ENCODE measurements around the gene ADNP. TPM values are rescaled to one million over a fixed set of nuclear protein-coding genes. Genes with fewer than 3 reads are reported as not detected.

ADNP gene
- total RNA-seq, 2 experiments from 2014 or later: 70.7 to 90.4 TPM

DNA sequence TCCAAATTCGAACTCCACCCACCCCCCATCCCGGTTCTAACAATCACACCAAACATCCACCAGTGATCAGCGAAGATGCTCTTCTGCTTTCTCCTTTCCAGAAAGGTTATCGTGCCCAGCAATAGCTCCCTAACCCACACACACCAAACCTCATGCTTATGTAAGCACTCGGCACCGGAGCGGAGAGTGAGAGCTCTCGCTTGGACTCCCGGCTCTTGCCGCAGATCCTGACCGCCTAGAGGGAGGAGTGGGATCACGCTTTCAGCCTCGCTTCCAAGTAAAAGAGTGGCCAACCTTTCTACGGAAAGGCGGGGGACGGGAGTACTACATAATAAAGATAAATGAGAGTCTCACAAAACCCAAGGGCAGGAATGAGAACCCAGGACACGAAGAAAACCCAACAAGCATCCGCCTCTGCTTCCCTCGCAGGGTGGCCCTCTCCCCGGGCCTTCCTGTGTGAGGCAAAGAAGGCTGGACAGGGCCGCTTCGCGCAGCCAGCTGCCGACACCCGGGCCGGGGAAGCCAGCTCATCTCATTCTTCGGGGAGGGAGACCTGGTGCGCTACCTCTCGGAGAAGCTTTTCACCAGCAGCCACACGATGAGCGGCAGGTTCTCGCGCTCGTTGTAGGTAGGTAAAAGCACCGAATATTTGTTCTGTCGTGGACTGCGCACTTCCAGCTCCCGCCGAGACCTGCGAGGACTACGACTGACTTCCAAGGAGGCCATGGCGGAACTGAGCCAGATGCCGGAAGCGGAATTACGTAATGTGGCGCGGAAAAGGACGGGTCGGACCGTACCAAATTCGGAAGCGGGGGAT lies 26.8 kb upstream of the ADNP start, which contains the start of gene DPM1:
TSS of gene DPM1 (minus strand) at position 735 of the 817 bp plus-strand sequence. CDS start at position 726, 9 bp downstream.
- no peaks in the 10 kb centered on the region for H3K9me3 Mint-ChIP-seq
- ChIA-PET POLR2A (interaction anchor here (0.6 to 1.4 kb wide), 3 partner anchors 26 to 569 kb away, joined by 3 to 5 read pairs (median 3); partner anchors contain the start of gene ADNP), CTCF (interaction anchor here (0.9 to 2.6 kb wide), 9 partner anchors 12 to 168 kb away, joined by 3 to 25 read pairs (median 5); partner anchors contain the start of genes ADNP and BCAS4)
- H3K4me3 Mint-ChIP-seq: peak within 1 kb of the TSS; percentile 87
- H3K27me3 Mint-ChIP-seq: no peaks in the 10 kb centered on the region
- H3K27ac Mint-ChIP-seq: peak within 1 kb of the TSS; percentile 96
- peak; percentile 92 for DNase-seq
- peaks cover 15% of the 10 kb centered on the region for H3K36me3 Mint-ChIP-seq (ENCODE audit: low read depth)
- H3K4me1 Mint-ChIP-seq: peaks cover 51% of the 10 kb centered on the region

DNA sequence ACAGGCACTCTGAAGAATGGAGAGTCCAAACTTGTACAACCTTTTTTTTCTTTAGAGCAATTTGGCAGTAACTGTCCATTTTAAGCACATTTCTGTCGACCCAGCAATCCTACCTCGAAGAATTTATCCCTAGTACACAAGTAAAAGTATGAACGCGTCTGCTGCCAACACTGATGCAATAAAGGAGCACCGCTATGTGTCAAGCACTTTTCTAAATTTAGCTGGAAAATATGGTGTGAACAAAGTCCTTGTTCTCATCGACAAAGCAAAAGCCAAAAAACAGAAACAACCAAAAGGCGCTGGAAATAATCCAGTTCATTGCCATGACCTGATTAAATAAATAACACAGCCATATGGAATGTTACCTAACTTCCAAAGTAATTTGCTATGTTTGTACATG lies 26.0 kb upstream of the ADNP start:
- Mint-ChIP-seq H3K4me3 (peak overlapping the region; percentile 87), H3K9me3 (no peaks in the 10 kb centered on the region), H3K36me3 (ENCODE audit: low read depth) (peaks cover 18% of the 10 kb centered on the region), H3K27ac (peak overlapping the region; percentile 96), H3K27me3 (no peaks in the 10 kb centered on the region), H3K4me1 (peaks cover 52% of the 10 kb centered on the region)
- POLR2A ChIA-PET: interaction anchor here (0.9 kb wide), 1 partner anchor 26 kb away, joined by 3 read pairs; the partner anchor contains the start of gene ADNP
- no peak for DNase-seq
- CTCF ChIA-PET: interaction anchor here (1.3 to 2.6 kb wide), 4 partner anchors 11 to 163 kb away, joined by 5 to 25 read pairs (median 10); partner anchors contain the start of genes ADNP and BCAS4

DNA sequence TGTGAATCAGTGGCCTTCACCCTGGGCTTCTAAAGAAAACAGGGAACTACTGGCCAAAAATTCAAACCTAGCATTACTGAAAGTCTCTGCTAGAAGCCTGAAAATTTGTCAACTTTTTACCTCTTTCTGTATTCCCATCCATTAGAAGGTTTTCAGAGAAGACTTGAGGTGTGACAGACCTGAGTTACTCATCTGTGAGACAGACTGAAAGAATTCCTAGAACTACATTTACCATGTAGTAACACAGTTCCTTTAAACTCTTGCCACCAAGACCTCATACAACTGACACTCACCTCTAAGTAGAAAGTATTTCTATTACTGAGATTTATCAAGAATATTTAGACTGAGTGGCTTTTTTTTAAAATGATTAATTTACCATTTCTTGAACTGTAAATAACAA lies 22.6 kb upstream of the ADNP start:
- H3K27ac Mint-ChIP-seq: no peak overlapping the region
- no peak for DNase-seq
- H3K9me3 Mint-ChIP-seq: no peaks in the 10 kb centered on the region
- no peaks in the 10 kb centered on the region for H3K27me3 Mint-ChIP-seq
- ChIA-PET CTCF (interaction anchor here (1.1 kb wide), 1 partner anchor 22 kb away, joined by 3 read pairs; the partner anchor contains the start of gene ADNP), POLR2A (no interaction called here)
- peaks cover 31% of the 10 kb centered on the region for H3K36me3 Mint-ChIP-seq (ENCODE audit: low read depth)
- peaks cover 33% of the 10 kb centered on the region for H3K4me1 Mint-ChIP-seq
- H3K4me3 Mint-ChIP-seq: no peak overlapping the region

DNA sequence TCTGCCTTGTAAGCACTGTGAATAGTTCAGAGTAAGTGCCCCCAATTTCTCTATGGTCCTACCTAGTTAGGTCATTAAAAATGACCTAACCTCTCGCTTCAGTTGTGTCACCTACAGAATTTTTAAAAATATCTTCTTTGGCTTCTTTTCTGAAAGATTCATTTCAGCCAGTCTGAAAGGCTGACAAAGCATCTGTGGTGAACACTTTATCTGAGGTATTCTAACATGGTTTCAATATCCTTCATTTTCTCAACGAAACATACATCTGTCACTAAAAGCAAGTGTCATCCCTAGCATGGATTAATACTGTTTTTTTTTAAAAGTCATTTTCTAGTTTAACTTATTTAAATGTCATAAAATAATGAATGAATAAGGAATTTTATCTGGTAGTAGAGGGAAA lies 22.0 kb upstream of the ADNP start:
- CTCF ChIA-PET: no interaction called here
- POLR2A ChIA-PET: no interaction called here
- Mint-ChIP-seq H3K4me3 (no peak overlapping the region), H3K27me3 (no peaks in the 10 kb centered on the region), H3K4me1 (peaks cover 31% of the 10 kb centered on the region), H3K27ac (no peak overlapping the region), H3K9me3 (no peaks in the 10 kb centered on the region), H3K36me3 (ENCODE audit: low read depth) (peaks cover 32% of the 10 kb centered on the region)
- no peak for DNase-seq

DNA sequence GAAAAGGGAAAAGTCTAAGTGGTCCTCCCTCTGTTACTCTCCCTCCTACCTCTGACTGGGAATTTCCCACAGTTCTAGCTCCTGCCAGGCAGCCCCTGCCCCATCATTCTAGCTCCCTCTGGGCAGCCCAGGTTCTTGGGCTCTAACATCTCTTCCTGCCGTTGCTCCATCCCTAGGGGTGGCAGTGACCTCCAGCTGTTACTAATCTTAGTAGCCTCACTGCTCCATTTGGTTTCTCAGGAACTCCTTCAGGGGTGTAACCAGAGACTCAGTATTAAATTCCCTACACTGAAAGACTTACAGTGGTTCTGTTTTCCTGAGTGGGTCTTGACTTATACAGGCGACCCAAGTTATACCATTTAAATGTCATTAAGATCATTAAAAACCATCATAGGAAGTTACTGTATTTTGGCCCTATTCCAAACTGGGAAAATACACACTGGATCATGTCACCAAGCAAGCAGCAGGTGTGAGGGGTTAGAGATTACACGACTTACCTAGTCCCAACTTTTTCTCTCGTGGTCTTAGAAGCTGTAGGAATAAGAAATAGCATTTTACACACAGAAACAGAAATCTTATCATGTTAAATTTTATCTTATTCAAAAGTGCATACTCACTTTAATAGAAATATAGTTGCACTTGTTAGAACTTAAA lies 17.0 kb upstream of the ADNP start:
- ChIA-PET CTCF (interaction anchor here (0.6 to 2.1 kb wide), 5 partner anchors 12 to 645 kb away, joined by 3 to 14 read pairs (median 5); partner anchors contain the start of genes ADNP and BCAS4), POLR2A (no interaction called here)

DNA sequence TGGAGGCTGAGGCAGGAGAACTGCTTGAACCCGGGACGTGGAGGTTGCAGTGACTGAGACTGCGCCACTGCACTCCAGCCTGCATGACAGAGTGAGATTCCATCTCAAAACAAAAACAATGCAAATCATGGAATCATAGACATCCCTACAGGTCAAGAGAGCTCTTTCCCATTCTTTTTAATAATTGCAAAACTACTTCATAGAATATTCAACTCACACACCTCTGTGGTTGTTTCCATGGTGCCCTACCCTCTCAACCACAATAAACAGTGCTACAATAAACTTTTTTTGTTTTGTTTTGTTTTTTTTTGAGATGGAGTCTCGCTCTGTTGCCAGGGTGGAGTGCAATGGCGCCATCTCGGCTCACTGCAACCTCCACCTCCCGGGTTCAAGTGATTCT lies 11.8 kb upstream of the ADNP start:
- no peaks in the 10 kb centered on the region for H3K9me3 Mint-ChIP-seq
- CTCF ChIA-PET: interaction anchor here (0.7 to 1.5 kb wide), 4 partner anchors 9 to 148 kb away, joined by 3 to 4 read pairs (median 4); partner anchors contain the start of genes BCAS4, DPM1 and MOCS3
- H3K36me3 Mint-ChIP-seq (ENCODE audit: low read depth): peaks cover 32% of the 10 kb centered on the region
- peak overlapping the region; percentile 19 for H3K27ac Mint-ChIP-seq
- POLR2A ChIA-PET: no interaction called here
- no peak overlapping the region for H3K4me3 Mint-ChIP-seq
- no peak for DNase-seq
- H3K27me3 Mint-ChIP-seq: no peaks in the 10 kb centered on the region
- H3K4me1 Mint-ChIP-seq: peaks cover 2% of the 10 kb centered on the region

More for the DNA sequence above, 17.0 kb upstream of the ADNP start:
- H3K9me3 Mint-ChIP-seq: no peaks in the 10 kb centered on the region
- H3K4me3 Mint-ChIP-seq: no peak overlapping the region
- H3K36me3 Mint-ChIP-seq (ENCODE audit: low read depth): peaks cover 34% of the 10 kb centered on the region
- no peak for DNase-seq
- H3K27ac Mint-ChIP-seq: no peak overlapping the region
- no peaks in the 10 kb centered on the region for H3K27me3 Mint-ChIP-seq
- H3K4me1 Mint-ChIP-seq: peaks cover 4% of the 10 kb centered on the region

DNA sequence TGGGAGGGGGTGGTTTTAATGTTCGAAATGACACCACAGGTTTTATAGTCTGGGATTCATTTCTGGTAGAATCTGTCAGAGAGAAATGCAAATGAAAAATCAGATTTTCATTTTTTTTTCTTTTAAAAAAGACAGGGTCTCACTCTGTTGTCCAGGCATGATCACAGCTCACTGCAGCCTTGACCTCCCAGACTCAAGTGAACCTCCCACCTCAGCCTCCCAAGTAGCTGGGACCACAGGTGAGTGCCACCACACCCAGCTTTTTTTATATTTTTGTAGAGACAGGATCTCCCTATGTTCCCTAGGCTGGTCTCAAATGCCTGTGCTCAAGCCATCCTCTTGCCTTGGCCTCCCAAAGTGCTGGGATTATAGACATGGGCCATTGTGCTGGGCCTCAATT lies 2.4 kb upstream of the ADNP start:
- Mint-ChIP-seq H3K4me1 (peaks cover 21% of the 10 kb centered on the region), H3K36me3 (ENCODE audit: low read depth) (peaks cover 51% of the 10 kb centered on the region), H3K9me3 (no peaks in the 10 kb centered on the region), H3K4me3 (no peak overlapping the region), H3K27me3 (no peaks in the 10 kb centered on the region), H3K27ac (no peak overlapping the region)
- DNase-seq: no peak
- ChIA-PET CTCF (interaction anchor here (0.7 to 1.5 kb wide), 2 partner anchors 10 to 49 kb away, joined by 3 to 4 read pairs; no protein-coding TSS in a partner anchor), POLR2A (no interaction called here)

DNA sequence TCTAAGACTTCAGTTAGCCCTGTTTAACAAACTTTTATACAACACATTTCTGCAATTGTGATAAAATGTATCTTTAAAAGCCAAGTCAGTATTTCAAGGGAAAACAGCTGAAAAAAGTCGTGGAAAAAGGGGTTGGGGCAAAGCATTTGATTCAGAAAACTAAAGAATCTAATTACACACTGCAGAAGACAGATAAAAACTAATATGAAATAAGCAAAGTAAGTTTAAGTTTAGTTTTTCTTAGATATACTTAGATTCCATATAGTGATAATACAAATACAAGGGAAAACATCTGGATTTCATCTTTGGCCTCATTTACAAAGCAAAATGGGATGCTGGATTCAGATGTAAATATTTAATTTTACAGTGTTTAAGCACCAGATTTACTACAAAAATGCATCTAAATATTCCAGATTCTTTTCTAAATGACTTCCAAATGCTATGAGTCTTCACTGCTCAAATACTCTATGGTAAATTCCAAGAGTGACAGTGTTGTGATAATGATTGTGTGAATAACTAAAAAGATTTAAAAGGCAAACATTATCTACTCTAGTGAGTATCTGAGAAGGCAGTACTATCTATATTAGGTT lies 1.5 kb upstream of the ADNP start:
- Mint-ChIP-seq H3K27ac (peak overlapping the region; percentile 97), H3K4me3 (peak overlapping the region; percentile 80), H3K27me3 (no peaks in the 10 kb centered on the region), H3K36me3 (ENCODE audit: low read depth) (peaks cover 55% of the 10 kb centered on the region), H3K9me3 (no peaks in the 10 kb centered on the region), H3K4me1 (peaks cover 28% of the 10 kb centered on the region)
- DNase-seq: no peak
- POLR2A ChIA-PET: no interaction called here
- CTCF ChIA-PET: interaction anchor here (0.9 to 5.5 kb wide), 4 partner anchors 13 to 49 kb away, joined by 3 to 49 read pairs (median 4); no protein-coding TSS in a partner anchor

DNA sequence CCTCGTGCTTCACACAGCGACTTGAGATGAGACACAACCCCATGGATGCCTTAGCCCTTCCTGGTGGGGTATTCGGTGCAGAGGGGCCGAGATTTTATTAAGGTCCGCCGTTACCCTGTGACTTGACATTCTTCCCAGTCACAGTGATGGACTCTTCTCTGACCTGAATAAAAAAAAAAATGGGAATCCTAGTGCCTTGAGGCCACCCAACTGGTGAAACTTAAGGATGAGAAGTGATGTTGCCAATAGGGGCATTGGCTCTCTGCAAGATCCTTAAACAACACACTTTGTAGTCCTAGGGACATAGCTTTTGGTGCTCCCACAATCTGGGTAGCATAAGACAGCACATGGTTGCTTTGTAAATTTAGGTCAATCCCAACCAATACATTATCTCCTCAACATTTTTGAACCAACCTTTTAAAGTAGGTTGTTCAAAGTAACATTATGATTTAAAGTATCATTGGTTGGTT lies 814 bp upstream of the ADNP start:
- peak overlapping the region; percentile 80 for H3K4me3 Mint-ChIP-seq
- no peak for DNase-seq
- H3K4me1 Mint-ChIP-seq: peaks cover 35% of the 10 kb centered on the region
- CTCF ChIA-PET: interaction anchor here (0.7 to 5.5 kb wide), 15 partner anchors 12 to 144 kb away, joined by 3 to 49 read pairs (median 4); partner anchors contain the start of genes BCAS4, DPM1 and MOCS3
- H3K9me3 Mint-ChIP-seq: no peaks in the 10 kb centered on the region
- POLR2A ChIA-PET: interaction anchor here (1.0 to 1.1 kb wide), 2 partner anchors 26 to 138 kb away, joined by 3 to 8 read pairs; partner anchors contain the start of gene BCAS4
- H3K27me3 Mint-ChIP-seq: no peaks in the 10 kb centered on the region
- H3K36me3 Mint-ChIP-seq (ENCODE audit: low read depth): peaks cover 63% of the 10 kb centered on the region
- peak overlapping the region; percentile 97 for H3K27ac Mint-ChIP-seq

DNA sequence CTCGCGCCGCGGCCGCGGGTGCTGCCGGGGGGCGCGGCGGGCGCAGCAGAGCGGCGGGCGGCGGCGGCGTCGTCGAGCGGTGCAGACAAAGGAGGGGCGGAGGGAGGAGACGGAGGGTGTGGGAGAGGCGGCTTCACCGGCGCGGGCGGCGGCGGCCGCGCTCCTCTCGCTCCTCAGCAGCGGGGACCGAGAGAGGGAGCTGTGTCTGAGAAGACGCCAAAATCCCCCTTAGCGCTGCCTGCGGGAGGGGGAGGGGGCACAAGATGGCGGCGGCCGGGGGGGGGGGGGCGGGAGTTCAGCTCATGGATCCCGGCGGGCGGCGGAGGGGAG lies 296 bp downstream of the ADNP start:
- no peaks in the 10 kb centered on the region for H3K9me3 Mint-ChIP-seq
- POLR2A ChIA-PET: interaction anchor here (0.6 to 1.1 kb wide), 2 partner anchors 137 to 290 kb away, joined by 3 to 8 read pairs; partner anchors contain the start of gene BCAS4
- DNase-seq: no peak
- CTCF ChIA-PET: interaction anchor here (1.0 to 5.5 kb wide), 16 partner anchors 11 to 143 kb away, joined by 3 to 49 read pairs (median 5); partner anchors contain the start of genes BCAS4, DPM1 and MOCS3
- peaks cover 65% of the 10 kb centered on the region for H3K36me3 Mint-ChIP-seq (ENCODE audit: low read depth)
- H3K27ac Mint-ChIP-seq: peak overlapping the region; percentile 97
- peaks cover 41% of the 10 kb centered on the region for H3K4me1 Mint-ChIP-seq
- H3K27me3 Mint-ChIP-seq: no peaks in the 10 kb centered on the region
- peak overlapping the region; percentile 80 for H3K4me3 Mint-ChIP-seq

DNA sequence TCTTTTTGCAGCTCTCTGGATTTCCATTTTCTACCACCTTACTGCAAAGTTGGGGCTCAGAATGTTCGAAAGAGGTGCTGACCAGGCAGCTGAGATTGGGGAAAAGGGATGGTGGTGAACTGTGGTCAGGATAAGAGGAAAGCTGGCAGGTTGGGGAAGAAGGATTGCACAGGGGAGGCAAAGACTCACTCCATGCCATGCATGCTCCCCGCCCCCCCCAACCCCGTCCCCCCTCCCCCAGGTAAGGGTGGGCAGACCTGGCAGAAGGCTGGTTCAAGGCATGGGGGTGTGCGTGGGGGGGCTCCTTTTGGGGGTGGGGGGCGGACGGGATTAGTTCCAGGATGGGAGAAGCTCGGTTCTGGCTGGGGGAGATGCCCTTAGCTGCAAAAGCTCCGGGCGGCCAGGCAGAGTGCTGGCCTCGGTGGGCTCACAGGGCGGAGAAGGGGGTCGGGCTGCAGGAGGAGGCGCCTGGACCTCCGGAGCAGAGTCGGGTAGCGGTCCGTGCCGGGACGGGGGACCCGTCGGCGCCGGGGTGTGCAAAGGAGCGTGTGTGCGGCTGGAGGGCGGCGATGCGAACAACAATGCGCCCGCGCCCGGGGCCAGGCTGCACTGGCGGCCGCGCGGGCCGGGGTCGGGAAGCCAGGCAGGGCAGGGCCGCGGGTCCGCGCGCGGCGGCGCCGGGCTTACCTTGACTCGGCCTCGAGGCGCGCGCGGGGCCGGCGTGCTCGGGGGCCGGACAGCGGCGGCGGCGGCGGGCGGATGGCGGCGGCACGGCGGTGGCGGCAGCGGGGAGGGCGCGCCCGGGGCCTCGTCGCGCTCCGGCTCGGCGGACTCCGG lies 880 bp downstream of the ADNP start:
- ChIA-PET CTCF (interaction anchor here (0.5 to 5.5 kb wide), 31 partner anchors 9 to 707 kb away, joined by 3 to 49 read pairs (median 6); partner anchors contain the start of genes BCAS4, DPM1 and MOCS3), POLR2A (no interaction called here)
- H3K36me3 Mint-ChIP-seq (ENCODE audit: low read depth): peaks cover 65% of the 10 kb centered on the region
- DNase-seq: peak; percentile 13
- peak overlapping the region; percentile 98 for H3K27ac Mint-ChIP-seq
- H3K4me1 Mint-ChIP-seq: peaks cover 47% of the 10 kb centered on the region
- peak overlapping the region; percentile 97 for H3K4me3 Mint-ChIP-seq
- H3K9me3 Mint-ChIP-seq: no peaks in the 10 kb centered on the region
- no peaks in the 10 kb centered on the region for H3K27me3 Mint-ChIP-seq
